Neural progenitor cell (in vitro differentiated cells): ENCODE results near the gene CDC42SE2.
"Not testable (repeated sequence)": the region's sequence is repeated elsewhere in the genome, so short reads cannot be mapped to it uniquely, and the experiment has no call there.

Source experiments
- EZH2 ChIP-seq: fragments of 200-600 bp; sonication (generic); IDR thresholded peaks from 2 replicates; pipeline ENCODE4 v1.6.1; 2017; ENCODE audit warnings: antibody characterized with exemption, mild to moderate bottlenecking, moderate library complexity
- EZH2phosphoT487 ChIP-seq: fragments of 200-600 bp; sonication (generic); IDR thresholded peaks from 2 replicates; pipeline ENCODE4 v1.6.1; 2017; ENCODE audit warnings: antibody characterized with exemption

DNA sequence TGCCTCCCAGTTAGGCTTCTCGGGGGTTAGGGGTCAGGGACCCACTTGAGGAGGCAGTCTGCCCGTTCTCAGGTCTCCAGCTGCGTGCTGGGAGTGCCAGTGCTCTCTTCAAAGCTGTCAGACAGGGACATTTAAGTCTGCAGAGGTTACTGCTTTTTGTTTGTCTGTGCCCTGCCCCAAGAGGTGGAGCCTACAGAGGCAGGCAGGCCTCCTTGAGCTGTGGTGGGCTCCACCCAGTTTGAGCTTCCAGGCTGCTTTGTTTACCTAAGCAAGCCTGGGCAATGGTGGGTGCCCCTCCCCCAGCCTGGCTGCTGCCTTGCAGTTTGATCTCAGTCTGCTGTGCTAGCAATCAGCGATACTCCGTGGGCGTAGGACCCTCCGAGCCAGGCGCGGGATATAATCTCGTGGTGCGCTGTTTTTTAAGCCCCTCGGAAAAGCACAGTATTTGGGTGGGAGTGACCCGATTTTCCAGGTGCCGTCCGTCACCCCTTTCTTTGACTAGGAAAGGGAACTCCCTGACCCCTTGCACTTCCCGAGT is 48.5 kb downstream of the CDC42SE2 start:
- not testable (repeated sequence) for TF ChIP-seq EZH2, EZH2phosphoT487
